Ramos (cell line): Measurements from ENCODE around the gene BANP.
"Not testable (repeated sequence)": the region's sequence is repeated elsewhere in the genome, so short reads cannot be mapped to it uniquely, and the experiment has no call there.

Source experiments
- in situ Hi-C: fragments of 300-500 bp; cut with MboI; formaldehyde crosslinking; loops from one replicate; pipeline ENCODE4 v1.14.3; 2022; ENCODE audit warnings: low sequenced_read_pairs; ENCODE audit not compliant: unreplicated experiment

BANP gene

GRCh38 chr16:88023366-88023765 is 72.1 kb downstream of the BANP start:
- in situ Hi-C loops = no loop called here

DNA sequence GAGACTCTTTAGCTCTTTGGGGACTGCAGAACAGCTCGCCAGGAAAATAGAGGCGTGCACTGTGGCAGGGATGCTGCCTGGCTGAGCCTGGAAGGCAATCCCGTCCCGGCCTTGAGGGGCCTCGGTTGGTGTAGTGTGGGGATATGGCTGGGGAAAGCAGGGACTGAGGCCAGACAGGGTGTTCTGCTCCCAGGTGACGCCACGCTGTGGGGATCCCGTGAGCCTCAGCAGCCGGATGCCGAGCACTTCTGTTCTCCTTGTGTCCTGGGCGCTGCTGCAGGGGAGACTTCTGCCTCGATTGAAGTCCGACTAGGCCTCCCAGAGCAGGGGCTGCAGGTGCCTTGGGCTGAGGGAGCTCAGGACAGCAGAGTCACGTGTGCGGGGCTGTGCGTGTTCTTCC is 72.6 kb downstream of the BANP start:
- in situ Hi-C loops = no loop called here

GRCh38 chr16:88024491-88025085 is 73.4 kb downstream of the BANP start:
- in situ Hi-C loops = not testable (repeated sequence)

DNA sequence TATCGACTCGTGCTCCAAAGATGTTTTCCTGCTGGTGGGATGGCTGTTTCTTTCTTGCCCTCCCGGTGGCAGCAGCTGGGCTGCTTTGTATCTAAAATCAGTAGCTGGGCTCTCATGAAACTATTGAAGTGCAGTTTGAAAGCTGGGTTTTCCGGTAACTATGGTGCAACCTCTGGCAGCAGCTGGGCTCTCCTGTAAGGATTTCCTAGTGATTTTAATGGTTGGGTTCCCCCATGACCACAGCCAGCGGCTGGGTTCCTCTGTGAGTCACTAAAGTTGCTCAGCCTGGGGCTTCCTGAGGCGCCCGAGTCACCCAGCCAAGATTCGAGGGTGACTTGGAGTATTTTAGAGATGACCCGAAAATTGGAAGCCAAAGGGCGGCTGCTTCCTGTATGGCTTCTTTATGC is 73.9 kb downstream of the BANP start:
- in situ Hi-C loops = not testable (repeated sequence)

DNA sequence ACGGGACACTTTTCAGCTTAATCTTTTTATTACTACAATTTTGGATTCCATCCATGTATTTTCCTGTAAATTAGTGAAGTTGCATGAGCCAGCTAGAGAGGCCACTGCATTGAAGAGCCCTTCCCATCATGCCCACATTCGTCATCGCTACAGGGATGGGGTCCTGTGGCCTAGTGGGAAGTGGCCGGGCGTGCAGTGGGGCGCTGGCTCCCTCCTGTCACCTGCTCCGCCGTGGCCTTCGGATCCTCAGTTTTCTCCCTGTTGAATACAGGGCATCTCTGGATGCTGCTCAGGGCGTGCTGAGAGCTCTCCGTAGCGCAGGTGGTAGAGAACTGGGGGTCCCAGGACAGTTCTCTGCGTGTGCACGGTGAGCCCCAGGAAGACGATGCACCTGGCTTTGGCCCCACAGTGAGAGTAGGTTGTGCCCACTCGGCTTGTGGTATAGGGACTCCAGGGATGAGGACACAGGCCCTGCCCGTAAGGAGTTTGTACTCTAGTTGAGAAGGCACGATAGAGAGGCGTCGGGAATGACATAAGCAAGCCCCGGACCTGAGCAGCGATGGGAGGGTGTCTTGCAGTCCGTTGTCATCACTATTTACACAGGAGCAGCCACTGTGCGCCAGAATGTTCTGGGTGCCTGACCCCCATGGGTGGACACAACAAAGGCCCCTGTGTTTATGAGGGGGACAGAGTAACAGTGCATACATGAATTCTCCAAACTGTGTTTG is 74.8 kb downstream of the BANP start:
- in situ Hi-C loops = not testable (repeated sequence)

DNA sequence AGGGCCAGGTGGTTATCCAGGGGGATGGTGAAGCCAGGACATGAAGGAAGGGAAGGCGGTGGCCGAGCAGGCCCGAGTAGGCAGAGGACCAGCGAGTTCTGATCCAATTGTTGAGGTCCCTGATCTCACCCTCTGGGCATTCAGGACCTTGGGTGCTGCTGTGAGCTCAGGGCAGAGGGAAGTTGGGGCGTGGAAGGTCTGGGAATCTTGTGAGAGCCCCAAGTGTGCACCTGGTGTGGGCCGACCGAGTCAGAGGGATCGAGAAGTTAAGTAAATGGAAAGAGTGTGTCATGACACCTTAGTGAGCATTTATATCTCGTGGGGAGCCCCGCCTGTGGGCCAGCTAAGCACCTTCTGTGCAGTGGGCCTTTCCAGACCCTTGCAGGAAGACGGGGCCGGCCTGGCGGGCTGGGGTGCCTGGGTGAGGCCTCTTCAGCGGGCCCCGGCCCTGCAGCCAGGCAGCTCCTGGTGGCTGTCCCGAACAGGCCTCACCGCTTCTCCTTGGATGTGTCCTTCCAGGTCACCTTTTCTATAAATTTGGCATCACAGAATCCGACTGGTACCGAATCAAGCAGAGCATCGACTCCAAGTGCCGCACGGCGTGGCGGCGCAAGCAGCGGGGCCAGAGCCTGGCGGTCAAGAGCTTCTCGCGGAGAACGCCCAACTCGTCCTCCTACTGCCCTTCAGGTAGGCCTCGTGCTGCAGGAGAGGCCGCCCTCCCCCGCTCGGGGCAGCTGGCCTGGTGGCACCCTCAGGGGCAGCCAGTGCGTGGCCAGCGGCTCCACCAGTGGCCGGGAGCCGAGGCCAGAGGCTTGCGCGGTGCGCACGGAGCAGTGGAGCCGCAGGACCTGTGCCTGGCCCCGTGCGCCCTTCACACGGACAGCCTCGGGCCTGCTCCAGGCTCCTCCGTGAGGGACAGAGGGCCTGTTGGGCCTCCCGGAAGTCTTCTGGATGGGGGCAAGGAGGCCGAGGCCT is 76.0 kb downstream of the BANP start:
- in situ Hi-C loops = no loop called here

GRCh38 chr16:88028177-88028930 is 77.1 kb downstream of the BANP start:
- in situ Hi-C loops = not testable (repeated sequence)

DNA sequence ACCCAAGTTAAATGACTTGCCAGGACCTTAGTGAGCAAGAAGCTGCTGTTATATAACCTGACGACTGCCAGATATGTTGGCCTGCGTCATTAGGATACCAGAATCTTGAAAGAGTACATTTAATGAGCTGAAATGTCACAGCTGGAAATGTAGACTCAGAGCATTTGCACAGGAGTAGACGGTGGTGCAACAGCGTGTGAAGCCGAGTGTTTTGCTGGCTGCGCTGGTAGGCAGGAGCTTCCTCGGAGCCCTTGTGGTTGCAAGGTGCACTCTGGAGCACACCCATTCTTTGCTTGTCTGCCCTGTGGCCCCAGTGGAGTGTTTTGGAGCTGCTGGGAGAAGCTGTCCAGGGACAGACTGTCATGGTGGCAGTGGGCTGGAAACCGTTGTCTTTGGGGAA is 79.3 kb downstream of the BANP start:
- in situ Hi-C loops = no loop called here

GRCh38 chr16:88030961-88031360 is 79.7 kb downstream of the BANP start:
- in situ Hi-C loops = not testable (repeated sequence)

DNA sequence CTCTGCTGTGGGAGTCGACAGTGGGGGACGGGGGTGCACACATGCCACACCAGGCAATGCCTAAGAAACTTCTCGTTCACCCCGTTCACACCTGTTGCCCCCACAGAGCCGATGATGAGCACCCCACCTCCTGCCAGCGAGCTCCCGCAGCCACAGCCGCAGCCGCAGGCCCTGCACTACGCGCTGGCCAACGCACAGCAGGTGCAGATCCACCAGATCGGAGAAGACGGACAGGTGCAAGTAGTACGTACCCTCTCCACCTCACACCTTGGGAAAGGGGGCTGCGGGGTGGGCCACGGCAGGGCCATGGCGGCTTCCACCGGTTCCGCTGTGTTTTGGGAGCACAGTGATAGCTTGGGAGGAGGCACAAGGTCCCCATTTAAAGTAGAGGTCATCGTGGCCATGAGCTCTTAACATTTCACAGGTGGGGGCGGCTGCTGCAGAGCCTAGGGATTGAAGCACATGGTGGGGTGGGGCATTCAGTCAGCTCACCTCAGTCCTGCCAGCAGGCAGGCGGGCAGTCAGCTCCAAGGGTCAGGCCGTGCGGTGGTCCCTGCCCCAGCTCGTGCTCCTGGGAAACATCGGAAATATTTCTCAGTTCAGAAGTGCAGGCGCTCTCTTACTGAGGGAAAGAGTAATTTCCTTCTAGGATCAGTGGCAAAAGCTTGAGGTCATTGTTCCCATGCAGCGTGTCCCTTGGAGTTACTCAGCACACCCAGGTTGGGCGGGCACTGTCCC is 81.9 kb downstream of the BANP start:
- in situ Hi-C loops = not testable (repeated sequence)

DNA sequence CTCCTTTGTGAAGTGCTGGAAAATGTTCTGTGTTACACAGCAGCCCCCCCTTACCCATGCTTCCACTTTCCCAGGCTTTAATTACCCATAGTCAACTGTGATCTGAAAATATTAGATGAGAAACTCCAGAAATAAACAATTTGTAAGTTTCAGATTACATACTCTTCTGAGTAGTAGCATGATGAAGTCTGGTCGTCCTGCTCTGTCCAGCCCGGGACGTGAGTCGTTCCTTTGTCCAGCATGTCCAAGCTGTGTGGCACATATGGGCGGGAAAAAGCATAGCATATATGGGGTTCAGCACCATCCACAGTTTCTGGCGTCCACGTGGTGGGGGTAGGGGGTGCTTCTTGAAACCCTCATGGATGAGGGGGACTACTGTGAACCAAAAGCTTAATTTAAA is 83.5 kb downstream of the BANP start:
- in situ Hi-C loops = no loop called here

- in situ Hi-C loops = no loop called here
These were observed 84.1 kb downstream of the BANP start for GRCh38 chr16:88035292-88035691.

DNA sequence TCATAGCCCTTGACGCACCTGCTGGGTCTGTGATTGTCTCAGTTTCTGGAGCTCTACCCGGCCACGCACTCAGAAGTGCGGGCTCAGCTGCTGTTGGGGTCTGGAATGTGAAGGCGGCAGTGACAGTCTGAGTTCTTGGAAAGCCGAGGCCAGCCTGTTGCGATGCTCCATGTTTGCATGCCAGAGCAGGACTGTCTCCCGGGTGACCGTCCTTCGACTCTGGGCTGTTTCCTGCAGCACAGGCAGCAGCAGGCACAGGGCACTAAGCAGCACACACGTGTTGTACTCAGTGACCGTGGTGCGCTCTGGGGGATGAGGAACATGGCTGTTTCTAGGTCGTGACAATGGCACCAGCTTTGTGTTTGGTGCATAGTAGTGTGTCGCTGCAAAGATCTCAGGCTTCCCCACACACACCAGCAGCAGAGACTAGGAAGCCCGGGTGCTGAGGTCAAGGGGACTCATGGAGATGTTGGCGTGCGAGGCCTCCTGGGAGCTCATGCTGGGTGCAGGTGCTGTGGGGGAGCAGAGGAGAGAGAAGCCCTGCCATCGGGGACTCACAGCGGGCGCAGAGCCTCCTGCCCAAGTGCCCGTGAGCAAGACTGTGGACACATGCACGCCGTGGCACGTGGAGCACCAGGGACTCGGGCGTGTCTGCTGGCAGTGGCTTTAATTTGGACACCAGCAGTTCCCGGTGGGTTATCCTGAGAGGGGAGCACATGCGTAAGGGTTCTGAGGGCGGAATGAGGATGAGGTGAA is 84.8 kb downstream of the BANP start:
- in situ Hi-C loops = not testable (repeated sequence)

DNA sequence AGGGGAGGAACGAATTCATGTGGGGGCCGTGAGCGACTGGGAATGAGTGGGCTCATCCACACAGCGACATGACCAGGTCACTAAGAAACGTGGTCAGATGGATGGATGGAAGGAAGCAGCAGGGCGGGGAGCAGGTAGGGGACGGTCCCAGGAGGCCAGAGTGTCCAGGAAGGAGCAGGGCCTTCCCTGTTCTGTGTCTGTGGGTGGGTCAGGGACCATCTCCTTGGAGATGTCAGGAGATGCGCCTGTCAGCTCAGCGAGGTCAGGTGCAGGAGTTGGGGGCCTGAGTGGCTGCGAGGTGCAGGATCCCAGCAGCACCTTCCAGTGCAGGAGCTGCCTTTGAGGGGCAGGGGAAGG is 85.4 kb downstream of the BANP start:
- in situ Hi-C loops = not testable (repeated sequence)

DNA sequence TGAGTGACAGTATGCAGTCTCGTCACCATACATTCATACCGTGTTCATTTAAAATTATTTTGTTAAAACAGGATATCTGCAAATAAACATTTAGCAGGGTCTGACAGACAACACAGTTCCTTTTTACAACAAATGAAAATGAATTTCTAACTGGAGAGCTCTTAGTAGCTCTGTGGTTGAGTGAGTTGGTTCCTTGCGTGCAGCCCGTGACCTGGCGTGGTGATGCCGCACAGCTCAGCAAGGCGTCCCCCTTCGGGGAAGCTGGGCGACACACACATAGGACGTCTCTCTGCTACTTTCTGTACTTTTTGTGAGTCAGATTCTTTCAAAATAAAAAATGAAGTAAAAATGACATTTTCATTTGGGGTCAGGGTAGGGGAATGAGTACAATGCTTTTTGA is 86.1 kb downstream of the BANP start:
- in situ Hi-C loops = not testable (repeated sequence)

DNA sequence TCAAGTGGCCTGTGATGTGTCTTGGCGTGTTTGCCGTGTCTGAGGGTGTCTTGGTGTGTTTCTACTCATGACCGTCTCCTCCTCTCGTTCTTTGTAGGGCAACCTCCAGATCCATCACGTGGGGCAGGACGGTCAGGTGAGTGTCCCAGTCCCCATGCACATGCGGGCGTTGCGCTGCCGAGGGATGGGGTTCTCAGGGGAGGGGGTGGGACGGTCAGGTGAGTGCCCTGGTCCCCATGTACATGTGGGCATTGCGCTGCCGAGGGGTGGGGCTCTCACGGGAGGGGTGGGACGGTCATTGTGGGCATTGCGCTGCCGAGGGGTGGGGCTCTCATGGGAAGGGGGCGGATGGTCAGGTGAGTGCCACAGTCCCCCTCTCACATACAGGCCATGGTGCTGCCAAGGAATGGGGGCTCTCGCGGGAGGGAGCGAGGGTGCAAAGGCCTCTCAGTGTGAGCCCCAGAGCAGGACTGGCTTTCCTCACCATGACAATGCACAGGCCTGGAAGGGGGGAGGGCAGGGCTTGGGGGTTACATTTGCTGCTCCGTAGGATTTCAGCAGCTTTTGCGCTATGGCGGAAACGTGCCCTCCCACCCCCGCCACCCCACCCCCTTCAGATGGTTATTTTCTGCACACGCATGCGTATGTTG is 86.8 kb downstream of the BANP start:
- in situ Hi-C loops = not testable (repeated sequence)

- in situ Hi-C loops = not testable (repeated sequence)
These were observed 87.3 kb downstream of the BANP start for GRCh38 chr16:88038526-88038908.

DNA sequence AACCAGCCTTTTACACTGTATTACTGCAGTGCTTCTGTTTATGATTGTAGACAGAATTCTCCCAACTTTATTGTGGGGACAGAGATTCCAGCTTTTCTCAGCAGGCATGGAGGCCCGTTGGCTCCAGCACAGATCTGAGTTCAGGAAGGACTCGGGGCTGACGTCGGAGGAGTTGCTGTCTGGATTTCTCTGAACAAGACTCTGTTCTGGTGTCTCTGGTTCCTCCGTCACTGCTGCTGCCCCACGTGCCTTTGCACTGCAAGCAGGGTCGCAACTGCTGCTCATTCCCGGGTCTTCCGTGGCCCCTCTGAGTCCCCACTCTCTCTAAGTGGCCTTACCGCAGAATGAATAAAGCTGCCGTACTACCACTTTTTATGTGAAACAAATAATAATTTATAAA is 88.4 kb downstream of the BANP start:
- in situ Hi-C loops = no loop called here
